ENCODE data around the gene ANKRD6. TPM values are rescaled to one million over a fixed set of nuclear protein-coding genes. Genes with fewer than 3 reads are reported as not detected.

ANKRD6 gene
- polyA plus RNA-seq, 3 donors, result 0.93 to 3.0 (median 1.2) TPM

GRCh38 chr6:89657445-89658158 is 224.7 kb downstream of the ANKRD6 start:
- no peak for DNase-seq
- H3K27ac Mint-ChIP-seq, result no peak overlapping the region
- WGBS (ENCODE audit: insufficient coverage), result 100% methylated on average over 3 of the region's 13 CpGs
- no peak overlapping the region for H3K27ac ChIP-seq (ENCODE audit: low read depth in 1 of 2, low read length in 2 of 2)
- no peaks in the 10 kb centered on the region for H3K9me3 Mint-ChIP-seq
- no peak overlapping the region for H3K4me3 Mint-ChIP-seq
- H3K4me1 ChIP-seq (ENCODE audit: control insufficient read depth in 1 of 2, insufficient read depth in 2 of 2, low read length in 2 of 2), result no peaks in the 10 kb centered on the region
- TF ChIP-seq, protein P1, sequence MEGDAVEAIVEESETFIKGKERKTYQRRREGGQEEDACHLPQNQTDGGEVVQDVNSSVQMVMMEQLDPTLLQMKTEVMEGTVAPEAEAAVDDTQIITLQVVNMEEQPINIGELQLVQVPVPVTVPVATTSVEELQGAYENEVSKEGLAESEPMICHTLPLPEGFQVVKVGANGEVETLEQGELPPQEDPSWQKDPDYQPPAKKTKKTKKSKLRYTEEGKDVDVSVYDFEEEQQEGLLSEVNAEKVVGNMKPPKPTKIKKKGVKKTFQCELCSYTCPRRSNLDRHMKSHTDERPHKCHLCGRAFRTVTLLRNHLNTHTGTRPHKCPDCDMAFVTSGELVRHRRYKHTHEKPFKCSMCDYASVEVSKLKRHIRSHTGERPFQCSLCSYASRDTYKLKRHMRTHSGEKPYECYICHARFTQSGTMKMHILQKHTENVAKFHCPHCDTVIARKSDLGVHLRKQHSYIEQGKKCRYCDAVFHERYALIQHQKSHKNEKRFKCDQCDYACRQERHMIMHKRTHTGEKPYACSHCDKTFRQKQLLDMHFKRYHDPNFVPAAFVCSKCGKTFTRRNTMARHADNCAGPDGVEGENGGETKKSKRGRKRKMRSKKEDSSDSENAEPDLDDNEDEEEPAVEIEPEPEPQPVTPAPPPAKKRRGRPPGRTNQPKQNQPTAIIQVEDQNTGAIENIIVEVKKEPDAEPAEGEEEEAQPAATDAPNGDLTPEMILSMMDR (IDR thresholded peaks at IDR 0.05), result no peak
- H3K9me3 ChIP-seq (replicated peaks in 1 of 2; ENCODE audit: control insufficient read depth in 1 of 2, insufficient read depth in 1 of 2, low read length in 2 of 2), result no peaks in the 10 kb centered on the region
- no peaks in the 10 kb centered on the region for H3K79me2 ChIP-seq (ENCODE audit: insufficient read depth, low read length)
- no peak overlapping the region for H2AFZ ChIP-seq (ENCODE audit: insufficient read depth, low read depth, low read length, poor library complexity, severe bottlenecking)
- intact Hi-C loops (cut with micrococcal nuclease), result no loop called here
- no peaks in the 10 kb centered on the region for H3K27me3 ChIP-seq (ENCODE audit: control insufficient read depth in 2 of 2, insufficient read depth in 2 of 2, low read length in 2 of 2)
- no peak overlapping the region for H3K9ac ChIP-seq (ENCODE audit: insufficient read depth, low read length, poor library complexity, severe bottlenecking)
- H3K27me3 Mint-ChIP-seq (ENCODE audit: low read depth in 3 of 3), result peaks cover 0 to 2% (median 0%) of the 10 kb centered on the region in 3 donors
- H3K36me3 ChIP-seq (replicated peaks in 1 of 2; ENCODE audit: control insufficient read depth in 1 of 2, insufficient read depth in 2 of 2, low read length in 2 of 2), result peaks cover 63 to 92% of the 10 kb centered on the region in 2 donors
- no peak overlapping the region for H3K4me2 ChIP-seq (replicated peaks; ENCODE audit: extremely low read depth, low read length, poor library complexity, severe bottlenecking)
- H3K4me3 ChIP-seq (replicated peaks in 1 of 3; ENCODE audit: low read depth in 2 of 3, low read length in 3 of 3), result no peak overlapping the region
- no peaks in the 10 kb centered on the region for H3K4me1 Mint-ChIP-seq
- H4K20me1 ChIP-seq (ENCODE audit: insufficient read depth, low read length), result no peaks in the 10 kb centered on the region
- peaks cover 67 to 79% of the 10 kb centered on the region in 2 donors for H3K36me3 Mint-ChIP-seq

GRCh38 chr6:89660981-89661380 is 228.0 kb downstream of the ANKRD6 start:
- WGBS (ENCODE audit: insufficient coverage), result 93% methylated on average over 2 of the region's 4 CpGs

More at GRCh38 chr6:89660981-89661380, 228.0 kb downstream of the ANKRD6 start:
- DNase-seq, result no peak
- no peaks in the 10 kb centered on the region for H3K4me1 ChIP-seq (ENCODE audit: control insufficient read depth in 1 of 2, insufficient read depth in 2 of 2, low read length in 2 of 2)
- no peaks in the 10 kb centered on the region for H4K20me1 ChIP-seq (ENCODE audit: insufficient read depth, low read length)
- H2AFZ ChIP-seq (ENCODE audit: insufficient read depth, low read depth, low read length, poor library complexity, severe bottlenecking), result no peak overlapping the region
- H3K27me3 ChIP-seq (ENCODE audit: control insufficient read depth in 2 of 2, insufficient read depth in 2 of 2, low read length in 2 of 2), result no peaks in the 10 kb centered on the region
- H3K9me3 ChIP-seq (replicated peaks in 1 of 2; ENCODE audit: control insufficient read depth in 1 of 2, insufficient read depth in 1 of 2, low read length in 2 of 2), result no peaks in the 10 kb centered on the region
- H3K36me3 ChIP-seq (replicated peaks in 1 of 2; ENCODE audit: control insufficient read depth in 1 of 2, insufficient read depth in 2 of 2, low read length in 2 of 2), result peaks cover 57 to 88% of the 10 kb centered on the region in 2 donors
- H3K4me2 ChIP-seq (replicated peaks; ENCODE audit: extremely low read depth, low read length, poor library complexity, severe bottlenecking), result no peak overlapping the region
- no peak overlapping the region for H3K27ac ChIP-seq (ENCODE audit: low read depth in 1 of 2, low read length in 2 of 2)
- H3K9ac ChIP-seq (ENCODE audit: insufficient read depth, low read length, poor library complexity, severe bottlenecking), result no peak overlapping the region
- intact Hi-C loops (cut with micrococcal nuclease), result no loop called here
- H3K4me3 Mint-ChIP-seq, result no peak overlapping the region
- no peak overlapping the region for H3K4me3 ChIP-seq (replicated peaks in 1 of 3; ENCODE audit: low read depth in 2 of 3, low read length in 3 of 3)
- TF ChIP-seq, protein P1 (IDR thresholded peaks at IDR 0.05), result no peak
- H3K9me3 Mint-ChIP-seq, result no peaks in the 10 kb centered on the region
- peaks cover 0 to 5% (median 0%) of the 10 kb centered on the region in 3 donors for H3K27me3 Mint-ChIP-seq (ENCODE audit: low read depth in 3 of 3)
- peaks cover 73 to 83% of the 10 kb centered on the region in 2 donors for H3K36me3 Mint-ChIP-seq
- H3K4me1 Mint-ChIP-seq, result no peaks in the 10 kb centered on the region
- no peak overlapping the region for H3K27ac Mint-ChIP-seq
- H3K79me2 ChIP-seq (ENCODE audit: insufficient read depth, low read length), result no peaks in the 10 kb centered on the region
